ENCODE measurements around the gene LGALS7.
"Not testable (repeated sequence)": the region's sequence is repeated elsewhere in the genome, so short reads cannot be mapped to it uniquely, and the experiment has no call there.

Gene LGALS7

DNA sequence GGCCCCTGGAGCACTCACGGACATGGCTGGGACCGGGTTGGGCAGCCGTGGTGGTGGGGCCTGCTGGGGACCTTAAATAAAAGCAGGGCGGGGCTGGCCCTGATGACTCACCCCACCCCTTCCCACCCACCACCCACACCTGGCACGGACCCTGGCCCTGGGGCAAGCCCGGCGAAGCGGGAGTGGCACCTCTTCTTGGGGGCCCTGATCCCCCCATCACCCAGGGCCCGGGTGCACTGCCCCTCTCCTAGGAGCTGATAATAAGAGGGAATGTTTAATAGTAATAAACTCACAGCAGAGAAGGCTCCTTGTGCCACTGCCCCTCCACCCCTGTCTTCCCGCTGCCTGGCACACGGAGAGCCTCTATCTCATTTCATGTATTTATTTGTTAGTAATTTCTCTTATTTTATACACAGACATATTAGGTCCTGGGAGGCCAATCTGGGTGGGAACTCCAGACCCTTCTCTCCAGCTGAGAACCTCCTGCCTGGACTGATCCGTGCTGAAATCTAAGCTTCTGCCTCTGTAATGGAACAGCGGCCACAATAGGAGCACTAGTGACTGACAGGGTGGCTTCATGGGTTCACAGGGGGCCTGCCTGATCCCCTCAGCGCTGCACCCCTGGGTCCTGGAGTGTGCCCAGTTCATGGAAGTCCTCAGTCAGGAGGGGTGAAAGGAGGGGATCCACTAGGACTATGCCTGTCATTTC, at the start of gene LGALS7:
LGALS7 (minus strand) TSS at position 49 of the 709 bp plus-strand sequence; CDS start at position 24, 25 bp downstream.
- DNase-seq = no peak

DNA sequence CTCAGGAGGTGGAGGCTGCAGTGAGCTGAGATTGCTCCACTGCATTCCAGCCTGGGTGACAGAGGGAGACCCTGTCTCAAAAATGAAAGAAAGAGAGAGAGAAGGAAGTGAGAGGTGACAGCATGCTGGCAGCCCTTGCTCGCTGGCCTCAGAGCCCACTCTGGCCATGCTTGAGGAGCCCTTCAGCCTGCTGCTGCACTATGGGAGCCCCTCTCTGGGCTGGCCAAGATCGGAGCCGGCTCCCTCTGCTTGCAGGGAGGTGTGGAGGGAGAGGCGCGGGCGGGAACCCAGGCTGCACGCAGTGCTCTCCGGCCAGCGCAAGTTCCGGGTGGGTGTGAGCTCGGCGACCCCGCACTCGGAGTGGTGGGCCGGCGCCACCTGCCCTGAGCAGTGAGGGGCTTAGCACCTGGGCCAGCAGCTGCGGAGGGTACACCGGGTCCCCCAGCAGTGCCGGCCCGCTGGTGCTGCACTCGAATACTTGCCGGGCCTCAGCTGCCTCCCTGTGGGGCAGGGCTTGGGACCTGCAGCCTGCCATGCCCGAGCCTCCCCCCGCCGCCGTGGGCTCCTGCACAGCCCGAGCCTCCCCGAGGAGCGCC, 48.0 kb upstream of the LGALS7 start:
- DNase-seq = not testable (repeated sequence)

DNA sequence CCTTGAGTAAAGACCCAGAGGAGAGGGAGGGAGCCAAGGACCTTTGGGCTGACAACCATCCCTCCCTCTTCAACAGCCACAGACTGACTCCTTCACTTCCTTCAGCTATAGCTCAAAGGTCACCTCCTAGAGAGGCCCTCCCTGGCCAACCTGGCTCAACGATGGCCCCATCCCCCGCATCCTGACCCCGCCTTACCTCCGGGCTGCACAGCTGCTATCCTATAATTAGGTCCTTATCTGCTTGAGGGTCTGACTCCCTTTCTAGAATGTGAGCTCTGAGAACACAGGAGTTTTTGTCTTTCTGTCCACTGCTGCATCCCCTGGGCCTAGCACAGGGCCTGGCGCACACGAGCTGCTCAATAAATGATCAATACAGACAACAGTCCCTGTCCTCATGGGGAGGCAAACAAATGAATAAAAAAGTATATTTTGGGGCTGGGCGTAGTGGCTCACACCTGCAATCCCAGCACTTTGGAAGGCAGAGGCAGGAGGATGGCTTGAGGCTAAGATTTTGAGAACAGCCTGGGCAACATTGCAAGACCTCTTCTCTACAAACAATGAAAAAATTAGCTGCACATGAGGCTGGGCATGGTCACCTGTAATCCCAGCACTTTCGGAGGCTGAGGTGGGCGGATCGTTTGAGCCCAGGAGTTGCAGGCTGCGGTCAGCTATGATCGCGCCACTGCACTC, 46.1 kb upstream of the LGALS7 start:
- no peak for DNase-seq

DNA sequence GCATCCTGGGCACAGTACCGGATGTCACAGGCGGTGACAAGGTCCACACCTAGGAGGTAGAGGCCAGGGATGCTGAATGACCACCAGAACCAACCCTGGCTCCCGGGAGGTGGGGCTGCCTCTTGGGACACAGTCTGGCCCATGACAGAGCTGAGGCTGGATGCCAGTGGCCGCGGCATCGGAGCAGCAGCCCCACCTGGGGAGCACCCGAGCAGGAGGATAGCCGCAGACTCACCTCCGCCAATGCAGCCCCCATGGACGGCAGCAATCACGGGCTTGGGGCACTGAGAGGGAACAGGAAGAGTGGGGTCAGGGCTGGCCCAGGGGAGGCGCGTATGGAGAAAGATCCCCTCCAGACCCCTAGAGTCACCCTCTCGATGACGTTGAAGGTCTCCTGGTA, 43.8 kb upstream of the LGALS7 start:
- no peak for DNase-seq

DNA sequence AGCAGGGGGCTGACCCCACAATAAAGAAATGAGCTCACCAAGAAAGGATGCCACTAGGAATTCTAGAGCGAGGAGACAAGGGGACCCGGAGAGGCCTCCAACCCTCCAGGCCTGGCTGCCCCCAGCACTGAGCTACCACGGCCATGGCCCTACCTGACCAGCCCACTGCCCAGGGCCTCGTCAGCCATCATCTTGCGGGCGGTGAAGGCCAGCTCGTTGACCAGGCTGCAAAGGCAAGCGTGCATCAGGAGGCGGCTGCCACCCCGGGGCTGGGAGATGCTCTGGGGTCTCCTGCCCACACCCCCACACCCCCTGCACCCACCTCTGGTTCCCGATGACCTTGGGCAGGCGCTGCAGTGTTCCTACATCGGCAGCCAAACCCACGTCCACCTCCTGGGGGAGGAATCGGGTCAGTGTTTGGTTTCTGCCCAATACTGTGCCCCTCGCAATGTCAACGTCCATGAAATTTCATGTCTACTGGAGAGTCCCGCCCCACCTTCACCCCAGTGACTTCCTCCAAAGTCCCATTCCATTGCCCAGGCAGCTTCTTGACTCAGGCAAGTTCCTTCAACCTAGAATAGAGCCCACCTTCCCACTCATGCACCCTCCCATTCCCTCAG, 42.9 kb upstream of the LGALS7 start:
- DNase-seq = no peak

- DNase-seq = no peak
Measured at GRCh38 chr19:38815059-38816001, 42.0 kb upstream of the LGALS7 start.

DNA sequence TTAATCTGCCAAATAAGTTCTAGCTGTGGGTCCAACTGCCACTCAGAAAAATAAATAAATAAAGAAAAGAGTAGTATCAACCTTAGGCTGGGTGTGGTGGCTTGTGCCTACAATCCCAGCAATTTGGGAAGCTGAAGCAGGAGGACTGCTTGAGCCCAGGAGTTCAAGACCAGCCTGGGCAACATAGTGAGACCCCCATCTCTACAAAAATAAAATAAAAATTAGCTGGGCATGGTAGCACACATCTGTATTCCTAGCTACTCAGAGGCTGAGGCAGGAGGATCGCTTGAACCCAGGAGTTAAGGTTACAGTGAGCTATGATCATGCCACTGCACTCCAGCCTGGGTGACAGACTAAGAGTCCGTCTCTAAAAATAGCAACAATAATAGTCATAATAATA, 40.6 kb upstream of the LGALS7 start:
- not testable (repeated sequence) for DNase-seq

DNA sequence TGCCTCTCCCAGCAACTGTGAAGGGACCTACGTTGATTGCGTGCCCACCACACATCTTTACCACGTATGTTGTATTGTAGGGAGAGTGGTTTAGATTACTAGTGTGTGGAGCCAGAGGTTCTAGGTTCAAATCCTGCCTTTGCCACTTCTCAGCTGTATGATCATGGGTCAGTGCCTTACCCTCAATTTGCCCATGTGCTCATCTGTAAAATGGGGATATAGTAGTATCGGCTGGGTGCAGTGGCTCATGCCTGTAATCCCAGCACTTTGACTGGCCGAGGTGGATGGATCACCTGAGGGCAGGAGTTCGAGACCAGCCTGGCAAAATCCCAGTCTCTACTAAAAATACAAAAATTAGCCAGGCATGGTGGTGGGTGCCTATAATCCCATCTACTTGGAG, 40.0 kb upstream of the LGALS7 start:
- DNase-seq = no peak

DNA sequence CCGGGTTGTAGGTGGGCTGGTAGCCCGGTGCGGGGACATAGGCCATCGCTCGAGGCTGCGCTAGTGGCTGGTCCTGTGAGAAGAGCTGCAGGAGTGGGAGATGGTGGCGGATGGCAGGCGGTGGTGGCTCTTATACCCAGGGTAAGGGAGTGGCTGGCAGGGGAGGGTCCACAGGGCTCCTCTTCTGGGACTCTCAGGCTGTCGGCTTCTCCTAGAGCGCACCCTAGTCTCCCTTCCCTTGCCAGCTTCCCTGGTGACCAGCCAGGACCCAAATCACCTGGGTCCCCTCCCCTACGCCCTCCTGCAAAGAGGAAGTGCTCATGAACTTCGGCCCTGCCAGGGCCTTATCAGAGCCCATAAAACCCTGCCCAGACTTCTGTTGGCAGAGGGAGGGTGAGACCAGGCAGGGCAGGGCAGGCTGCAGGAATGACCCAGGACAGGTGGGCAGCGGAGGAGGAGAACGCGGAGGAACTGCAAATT, 39.6 kb upstream of the LGALS7 start, which contains the start of gene LGALS4:
LGALS4 (minus strand) TSS at position 105 of the 480 bp plus-strand sequence; CDS start at position 46, 59 bp downstream.
- DNase-seq = no peak

- no peak for DNase-seq
Measured at GRCh38 chr19:38812009-38812840, 38.9 kb upstream of the LGALS7 start.

DNA sequence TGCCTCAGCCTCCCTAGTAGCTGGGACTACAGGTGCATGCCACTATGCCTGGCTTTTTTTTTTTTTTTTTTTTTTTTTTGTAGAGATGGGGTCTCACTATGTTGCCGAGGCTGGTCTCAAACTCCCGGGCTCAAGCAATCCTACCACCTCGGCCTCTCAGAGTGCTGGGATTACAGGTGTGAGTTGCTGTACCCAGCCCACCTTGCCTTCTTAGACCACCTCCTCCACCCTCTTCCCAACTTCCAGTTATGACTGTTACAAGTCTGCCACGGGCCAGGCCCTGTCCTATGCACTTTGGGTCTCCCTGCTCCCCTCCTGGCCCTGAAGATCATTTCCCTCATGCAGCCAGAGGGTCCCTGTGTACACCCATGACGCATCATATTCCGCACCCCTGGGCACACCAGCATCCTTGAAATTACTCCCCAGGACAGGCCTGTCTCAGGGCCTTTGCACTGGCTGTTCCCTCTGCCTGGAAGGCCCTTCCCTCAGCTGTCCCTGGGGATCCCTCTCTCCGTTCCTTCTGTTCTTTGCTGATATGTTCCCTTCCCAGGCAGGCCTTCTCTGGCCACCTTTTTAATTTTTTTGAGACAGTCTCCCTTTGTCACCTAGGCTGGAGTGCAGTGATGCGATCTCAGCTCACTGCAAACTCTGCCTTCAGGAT, 36.4 kb upstream of the LGALS7 start:
- DNase-seq = no peak

DNA sequence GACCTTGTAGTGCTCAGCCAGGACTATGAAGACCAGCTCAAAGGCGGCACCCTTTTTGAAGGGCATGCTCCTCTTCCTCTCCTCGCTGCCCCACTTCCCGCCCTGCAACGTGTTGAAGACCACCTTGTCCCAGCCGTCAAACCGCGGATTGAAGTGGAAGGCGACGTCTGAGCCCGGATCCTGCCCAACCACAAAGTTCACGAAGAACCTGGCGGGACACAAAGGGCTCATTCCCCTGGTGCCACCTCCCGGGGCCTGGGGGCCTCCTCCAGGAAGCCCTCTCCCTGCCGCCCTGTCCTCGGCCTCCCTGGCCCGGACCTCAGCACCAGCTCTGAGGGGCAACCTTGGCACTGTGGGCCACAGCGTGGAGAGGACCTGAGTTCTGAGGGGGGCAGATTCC, 35.4 kb upstream of the LGALS7 start:
- no peak for DNase-seq

GRCh38 chr19:38807374-38808098, 34.2 kb upstream of the LGALS7 start:
- not testable (repeated sequence) for DNase-seq

GRCh38 chr19:38806371-38806770, 33.1 kb upstream of the LGALS7 start:
- no peak for DNase-seq

GRCh38 chr19:38805180-38805579, 31.9 kb upstream of the LGALS7 start:
- no peak for DNase-seq

GRCh38 chr19:38803543-38803942, 30.2 kb upstream of the LGALS7 start:
- no peak for DNase-seq

DNA sequence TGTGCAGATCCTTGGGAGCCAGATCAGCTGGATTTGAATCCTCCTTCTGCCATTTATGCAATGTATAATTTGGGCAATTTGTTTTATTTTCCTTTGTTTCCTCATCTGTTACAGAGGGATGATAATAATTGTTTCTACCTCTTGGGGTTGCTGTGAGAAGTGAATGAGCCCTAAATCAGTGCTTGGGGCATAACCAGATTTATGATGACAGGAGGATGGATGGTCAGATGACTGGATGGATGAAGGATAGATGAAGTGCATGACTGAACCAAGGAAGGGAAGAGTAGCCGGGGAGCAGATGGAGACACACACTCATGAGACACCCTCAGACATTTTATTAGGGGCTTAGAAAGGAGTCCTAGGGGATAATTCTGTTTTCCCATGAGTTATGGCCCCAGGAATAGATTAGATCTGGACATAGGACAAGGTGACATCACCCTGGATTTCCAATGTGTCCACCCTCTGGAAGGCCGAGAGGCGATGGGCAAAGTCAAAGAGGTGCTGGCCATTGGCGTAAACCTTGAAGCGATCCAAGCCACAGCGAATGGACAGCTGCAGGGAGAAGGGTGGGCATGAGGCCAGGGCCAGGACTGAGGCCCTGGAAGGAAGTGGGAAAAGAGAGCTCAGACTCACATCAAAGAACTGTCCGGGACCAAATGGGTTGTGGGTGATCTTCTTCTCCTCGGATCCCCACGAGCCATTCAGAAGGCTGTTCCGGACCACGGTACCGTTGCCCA, 28.2 kb upstream of the LGALS7 start:
- DNase-seq = no peak

DNA sequence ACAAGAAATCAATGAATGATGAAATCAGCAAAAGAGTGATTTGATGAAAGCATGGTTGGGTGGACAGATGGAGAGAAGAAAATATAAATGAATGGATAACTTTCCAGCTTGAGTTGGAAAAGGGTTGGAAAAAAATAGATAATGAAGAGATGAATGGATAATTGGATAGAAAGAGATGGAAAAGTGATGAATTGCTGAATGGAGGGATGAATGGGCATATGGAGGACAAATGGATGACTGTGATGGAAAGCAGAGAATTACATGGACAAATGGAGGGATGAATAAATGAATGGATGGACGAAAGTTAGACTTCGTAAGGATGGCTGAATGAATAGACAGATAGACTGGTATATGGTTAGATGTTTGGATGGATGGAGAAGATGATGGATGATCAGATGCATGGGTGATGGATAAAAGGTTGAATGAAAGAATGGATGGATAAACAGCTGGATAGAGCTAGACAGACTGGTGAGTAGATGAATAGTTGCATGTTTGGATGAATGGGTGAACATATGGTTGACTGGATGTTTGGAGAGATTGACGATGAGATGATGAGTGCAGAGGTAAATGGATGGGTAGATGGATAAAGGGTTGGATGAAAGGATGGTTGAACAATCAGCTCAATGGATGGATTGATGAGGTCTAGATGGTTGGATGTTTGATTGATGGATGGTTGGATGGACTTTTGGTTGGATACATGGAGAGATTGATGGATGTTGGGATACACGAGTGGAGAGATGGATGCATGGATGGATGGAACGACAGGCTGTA, 27.4 kb upstream of the LGALS7 start:
- DNase-seq = no peak

Data from C1 segment of cervical spinal cord (tissue), 14 donors.